HG03095 (cell line): ENCODE results near the gene ME3.

Experiments
- ATAC-seq: cut with Tn5 transposase; IDR thresholded peaks from one replicate; pipeline ENCODE4 v1.9.1; 2021; ENCODE audit warnings: moderate library complexity; ENCODE audit not compliant: unreplicated experiment

The ME3 gene

DNA sequence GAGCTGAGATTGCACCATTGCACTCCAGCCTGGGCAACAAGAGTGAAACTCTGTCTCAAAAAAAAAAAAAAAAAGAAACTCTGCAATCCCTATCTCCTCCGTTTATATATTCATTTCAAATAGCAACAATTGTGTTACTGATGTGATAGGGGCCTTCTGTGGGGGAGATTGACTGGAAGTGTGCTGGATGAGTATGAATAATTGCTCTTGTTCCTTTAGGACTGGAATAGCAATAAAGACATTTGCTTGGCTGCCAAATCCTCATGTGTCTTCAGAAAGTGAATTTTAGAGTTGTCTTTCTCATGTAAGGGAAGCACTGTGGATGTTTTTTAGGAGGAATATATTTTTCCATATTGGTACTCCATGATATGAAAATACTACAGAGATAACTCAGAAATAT is 21.1 kb upstream of the ME3 start:
- ATAC-seq = no peak

DNA sequence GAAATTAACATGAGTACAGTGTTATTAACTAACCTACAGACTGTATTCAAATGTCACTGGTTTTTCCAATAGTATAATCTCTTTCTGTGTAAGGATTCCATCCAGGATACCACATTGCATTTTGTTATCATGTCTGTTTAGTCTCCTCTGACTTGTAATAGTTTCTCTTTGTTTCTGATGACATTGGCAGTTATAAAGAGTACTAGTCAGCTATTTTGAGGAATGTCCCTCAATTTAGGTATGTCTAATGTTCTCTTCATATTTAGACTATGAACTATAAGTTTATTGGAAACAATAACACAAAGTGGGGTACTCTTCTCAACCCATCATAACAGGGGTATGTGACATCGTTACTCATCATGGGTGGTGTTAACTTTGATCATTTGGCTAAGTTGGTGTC is 20.3 kb upstream of the ME3 start:
- ATAC-seq = no peak

DNA sequence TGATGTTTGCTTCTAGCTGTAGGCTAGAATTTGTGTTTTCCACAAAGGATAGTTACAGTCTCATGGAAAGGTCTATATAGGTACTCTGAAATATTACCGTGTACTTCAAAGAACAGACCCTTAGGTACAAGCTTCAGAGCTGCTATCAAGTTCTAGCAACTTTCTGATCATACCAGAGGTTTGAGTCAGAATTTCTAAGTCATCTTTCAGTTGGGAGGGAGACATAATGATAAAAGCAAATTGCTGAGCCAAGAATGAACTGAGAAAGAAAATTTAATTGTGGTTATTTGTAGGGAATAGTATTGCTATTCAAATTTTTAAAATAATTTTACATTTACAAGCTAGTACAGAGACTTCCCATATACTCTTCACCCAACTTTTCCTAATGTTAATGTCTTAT is 19.9 kb upstream of the ME3 start:
- ATAC-seq = no peak

DNA sequence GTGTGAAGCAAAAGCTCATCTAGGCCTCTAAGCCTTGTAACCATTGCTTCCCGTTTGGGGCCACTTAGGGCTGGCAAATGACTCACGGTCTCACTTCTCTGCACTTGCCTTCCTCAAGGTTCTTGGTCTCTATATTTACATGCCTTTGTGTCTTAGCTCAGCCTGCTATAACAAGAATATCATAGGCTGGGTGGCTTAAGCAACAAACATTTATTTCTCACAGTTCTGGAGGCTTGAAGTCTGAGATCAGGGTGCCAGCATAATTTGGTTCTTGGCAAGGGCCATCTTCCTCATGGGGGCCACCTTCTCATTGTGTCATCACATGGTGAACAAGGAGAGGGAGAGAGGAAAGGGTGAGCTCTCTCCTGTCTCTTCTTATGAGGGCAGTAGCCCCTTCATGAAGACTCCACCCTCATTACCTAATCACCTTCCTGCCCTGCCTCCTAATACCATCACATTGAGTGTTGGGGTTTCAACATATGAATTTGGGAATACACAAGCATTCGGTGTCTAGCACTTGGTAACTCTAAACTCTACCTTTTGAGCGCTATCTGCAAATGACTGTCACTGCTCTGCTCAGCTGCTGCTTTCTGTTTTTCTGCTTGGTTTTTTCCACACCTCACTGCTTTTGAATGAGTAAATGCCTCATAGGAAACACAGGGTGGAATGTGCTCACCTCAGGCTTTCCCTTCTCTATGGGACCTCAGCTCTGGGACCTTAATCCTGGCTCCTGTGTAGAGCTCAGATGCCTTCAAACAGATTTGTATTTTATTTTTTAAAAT is 16.2 kb upstream of the ME3 start:
- ATAC-seq = peak; percentile 84

DNA sequence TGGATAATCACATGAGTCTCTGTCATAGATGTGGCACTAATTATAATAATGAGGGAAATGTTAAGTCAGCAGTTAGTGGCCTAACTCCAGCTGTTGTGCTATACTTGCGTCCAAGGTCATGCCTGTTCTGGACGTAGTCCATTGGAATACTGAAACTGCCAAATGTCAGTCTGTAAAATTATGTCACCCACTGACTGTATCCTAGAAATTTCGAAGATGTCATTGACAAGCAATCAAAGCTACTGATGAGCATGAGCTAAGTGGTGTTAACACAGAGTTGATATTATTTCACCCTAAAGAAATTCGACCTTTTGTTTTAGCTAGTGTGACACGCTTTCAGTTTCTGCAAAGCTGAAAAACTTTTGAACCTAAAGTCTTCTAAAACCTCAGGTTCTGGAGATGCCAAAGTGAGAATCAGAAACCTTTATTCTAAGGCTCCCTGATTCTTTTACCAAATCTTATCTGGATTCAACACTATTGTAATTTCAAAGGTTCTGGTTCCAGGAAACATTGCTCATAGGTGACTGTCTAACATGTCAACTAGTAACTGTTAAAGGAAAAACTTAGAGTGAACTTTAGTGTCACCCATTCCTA is 14.9 kb upstream of the ME3 start:
- no peak for ATAC-seq

DNA sequence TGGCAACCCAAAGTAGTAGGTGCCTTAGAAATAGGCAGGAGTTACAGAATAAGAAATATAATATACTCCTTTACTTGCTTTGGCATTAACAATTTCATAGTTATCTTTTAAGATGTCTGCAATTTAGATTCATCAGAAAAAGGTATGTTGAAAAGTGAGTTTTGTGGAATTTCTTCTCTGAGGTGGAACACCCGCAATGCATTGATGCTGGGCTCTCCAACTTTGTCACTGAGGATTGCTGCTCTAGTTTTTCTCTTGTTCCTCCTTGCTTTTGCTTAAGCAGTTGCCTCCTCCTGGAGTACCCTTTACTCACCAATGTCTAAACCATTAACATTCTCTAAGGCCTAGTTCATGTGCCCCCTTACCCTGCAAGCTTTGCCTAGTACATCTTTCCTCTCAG is 14.1 kb upstream of the ME3 start:
- ATAC-seq = no peak

DNA sequence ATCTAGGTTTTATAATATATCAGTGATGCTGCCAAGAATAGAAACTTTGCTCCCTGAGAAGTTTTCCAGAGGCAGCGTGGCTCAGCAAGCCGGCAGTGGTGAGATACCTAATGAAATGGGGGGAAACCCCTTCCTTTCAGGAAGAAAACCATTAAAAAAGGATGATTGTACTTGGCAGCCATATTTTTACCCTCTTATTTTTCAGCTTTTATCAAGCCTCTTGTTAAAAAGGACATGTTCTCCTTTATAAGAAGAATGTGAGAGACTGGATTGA is 9.0 kb upstream of the ME3 start:
- ATAC-seq = no peak

DNA sequence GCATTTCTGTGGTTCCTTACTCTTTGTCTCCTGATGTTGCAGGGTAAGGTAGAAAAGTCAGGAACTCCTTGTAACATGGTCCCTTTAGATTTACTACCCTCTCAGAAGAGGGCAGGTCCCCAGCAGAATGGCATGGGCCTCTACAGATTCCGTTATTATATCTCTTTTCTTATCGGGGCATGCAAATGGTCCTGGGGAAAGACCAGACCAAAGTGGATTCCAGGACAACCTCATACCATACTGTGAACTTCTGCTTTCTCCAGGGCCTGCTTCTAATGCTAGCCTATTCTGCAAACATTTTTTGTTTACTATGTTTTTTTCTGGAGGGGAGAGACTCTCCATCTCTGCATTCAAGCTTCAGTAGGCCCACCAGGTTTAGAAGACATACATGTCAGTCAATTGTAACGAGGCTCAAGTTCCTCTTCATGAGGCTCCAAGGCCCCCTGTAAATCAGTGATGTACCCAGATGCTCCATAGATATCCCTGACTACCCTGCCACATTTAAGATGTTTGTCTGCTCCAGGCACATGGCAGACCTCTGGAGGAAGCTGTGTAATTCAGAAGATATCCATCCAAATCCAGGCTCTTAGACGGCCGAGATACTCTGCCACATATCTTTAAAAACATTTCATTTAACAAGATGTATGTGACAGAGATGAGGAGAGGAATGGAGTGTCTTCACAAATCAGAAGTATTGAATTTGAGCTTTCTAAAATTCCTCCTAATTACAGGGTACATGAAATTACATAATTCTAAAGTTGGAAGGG is 8.5 kb upstream of the ME3 start:
- ATAC-seq = no peak

DNA sequence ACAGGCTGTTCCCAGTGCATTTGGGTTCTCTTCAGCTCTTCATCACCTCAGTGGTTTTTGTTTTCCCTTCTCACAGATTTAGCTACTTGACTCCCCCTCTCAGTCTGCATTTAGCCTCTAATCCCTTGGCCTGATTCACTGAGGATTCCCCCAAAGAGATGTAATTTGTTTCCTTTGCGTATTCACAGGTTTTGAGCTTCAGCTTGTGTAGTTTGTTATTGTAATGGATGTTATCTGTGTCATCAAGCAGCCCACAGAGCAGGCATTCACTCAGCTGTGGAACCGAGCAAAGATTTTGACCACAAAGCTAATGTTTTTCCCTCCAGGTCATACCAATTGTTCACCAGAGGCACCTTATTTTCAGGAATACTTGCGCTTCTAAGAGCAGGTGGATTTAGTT is 6.4 kb upstream of the ME3 start:
- no peak for ATAC-seq

DNA sequence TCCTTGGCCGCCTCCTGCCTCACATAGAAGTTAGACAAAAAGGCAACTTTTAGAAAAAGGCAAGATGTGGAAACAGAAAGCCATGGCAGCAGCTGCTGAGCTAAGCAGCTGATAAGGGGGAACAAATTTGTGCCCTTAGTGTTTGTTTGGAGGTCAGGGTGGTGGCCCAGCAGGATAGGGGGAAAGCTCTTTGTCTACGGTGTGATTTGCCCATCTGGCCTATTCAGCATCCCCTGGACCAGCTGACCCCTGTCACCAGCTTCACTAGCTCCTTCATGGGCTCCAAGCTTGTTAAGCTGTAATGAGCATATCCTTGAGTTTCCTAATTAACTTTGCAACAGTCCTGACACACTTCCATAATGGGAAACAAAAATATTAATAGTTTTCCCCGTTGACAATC is 5.9 kb upstream of the ME3 start:
- ATAC-seq = no peak

DNA sequence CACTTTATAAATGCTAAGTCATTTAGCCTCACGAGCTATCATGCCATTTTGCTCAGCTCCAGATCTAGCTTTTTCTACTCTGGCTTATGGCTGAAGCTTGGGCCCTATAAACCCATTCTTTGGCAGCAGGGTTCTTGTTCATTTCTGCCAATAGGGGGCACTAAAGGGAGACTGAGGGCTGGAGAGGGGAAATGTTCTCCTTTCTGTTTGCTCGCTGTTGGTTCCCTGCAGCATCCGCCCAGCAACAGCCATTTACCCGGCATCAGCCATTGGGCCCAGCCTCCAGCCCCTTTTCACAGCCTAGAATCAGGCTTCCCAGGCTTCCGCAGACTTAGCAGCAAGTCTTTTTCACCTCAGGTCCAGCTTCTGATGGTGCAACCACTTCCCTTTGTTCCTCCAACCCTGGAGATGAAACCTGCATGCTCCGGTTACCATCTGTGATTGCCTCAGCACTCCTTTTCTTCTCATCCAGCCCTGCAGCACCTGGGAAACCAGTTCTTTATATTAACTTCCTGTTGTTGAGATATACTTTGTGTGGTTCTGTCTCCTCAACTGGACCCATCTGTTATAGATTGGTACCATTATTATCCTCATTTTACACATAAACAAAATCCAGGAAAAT is 4.2 kb upstream of the ME3 start:
- no peak for ATAC-seq

DNA sequence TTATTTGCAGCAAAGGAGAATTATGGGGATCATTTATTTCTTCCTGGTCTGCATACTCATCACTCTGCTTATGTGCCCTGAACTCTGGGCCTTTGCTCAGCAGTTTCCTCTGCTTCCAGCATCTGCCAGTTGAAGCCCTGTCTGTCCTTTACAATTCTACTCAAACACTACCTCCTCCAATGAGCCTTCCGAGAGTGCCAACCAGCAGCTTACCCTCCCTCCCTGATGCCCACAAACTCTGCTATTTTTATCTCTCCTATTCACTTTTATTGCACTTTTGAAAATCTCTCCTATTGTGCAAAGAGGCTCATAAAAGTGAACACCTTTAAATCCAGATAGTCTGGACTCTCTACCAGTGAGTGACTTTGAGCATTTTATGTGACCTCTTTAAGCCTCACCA is 3.6 kb upstream of the ME3 start:
- ATAC-seq = no peak

DNA sequence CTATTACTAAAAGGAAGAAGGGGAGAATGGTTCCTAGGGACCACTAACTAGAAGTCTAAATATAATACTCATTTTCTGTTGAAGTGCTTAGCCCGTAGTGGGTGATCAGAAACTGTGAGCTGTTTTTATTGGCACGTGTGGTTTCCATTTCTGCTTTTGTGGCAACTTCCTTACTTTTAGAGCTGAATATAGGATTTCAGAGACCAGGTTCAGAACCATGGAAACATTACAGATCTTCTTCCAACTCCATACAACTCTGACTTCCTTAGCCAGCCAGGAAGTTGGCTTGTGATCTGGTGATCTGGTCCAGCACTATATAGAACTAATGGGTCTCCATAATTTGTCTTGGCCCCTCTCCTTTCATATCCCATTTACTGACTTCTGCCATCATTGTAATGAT is 2.6 kb upstream of the ME3 start:
- no peak for ATAC-seq

DNA sequence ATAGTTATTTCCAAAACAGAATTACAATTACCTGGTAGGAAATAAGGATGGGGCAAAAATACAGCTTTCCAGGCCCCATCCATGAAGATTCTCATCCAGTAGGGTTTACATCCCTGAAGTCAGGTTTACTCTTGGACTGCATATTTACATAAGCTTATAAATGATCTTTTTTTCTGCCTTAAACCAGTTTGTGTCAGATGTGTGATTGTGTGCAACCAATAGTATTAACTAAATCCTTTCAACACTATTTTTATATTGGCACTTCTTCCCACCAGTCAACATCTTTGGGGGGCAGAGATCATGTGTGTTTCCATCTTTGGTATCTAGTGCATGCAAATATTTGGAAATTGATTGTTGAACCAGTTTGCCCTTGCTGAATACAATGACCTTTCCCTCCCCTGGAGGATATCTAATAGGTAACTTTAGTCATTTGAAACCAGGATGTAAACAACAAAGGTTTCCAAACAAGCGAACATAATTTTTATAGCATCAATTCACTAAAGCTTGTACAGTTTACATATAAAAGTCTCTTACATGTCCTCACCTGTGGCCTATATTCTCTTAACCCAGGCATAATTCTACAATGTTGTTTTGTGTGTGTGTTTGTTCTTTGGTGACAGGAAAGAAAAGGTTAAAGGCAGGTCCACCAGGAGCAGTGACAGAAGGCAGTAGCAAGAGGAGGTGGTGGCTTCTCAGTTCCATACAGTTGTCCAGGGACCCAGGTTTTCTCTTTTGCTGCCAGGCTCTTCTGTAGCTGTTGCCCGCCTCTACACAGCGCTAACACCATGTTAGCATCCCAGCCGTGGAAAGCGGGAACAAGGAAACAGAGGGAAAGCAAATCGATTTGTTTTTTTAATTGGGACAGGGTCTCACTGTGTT is 1.7 kb upstream of the ME3 start:
- ATAC-seq = no peak

DNA sequence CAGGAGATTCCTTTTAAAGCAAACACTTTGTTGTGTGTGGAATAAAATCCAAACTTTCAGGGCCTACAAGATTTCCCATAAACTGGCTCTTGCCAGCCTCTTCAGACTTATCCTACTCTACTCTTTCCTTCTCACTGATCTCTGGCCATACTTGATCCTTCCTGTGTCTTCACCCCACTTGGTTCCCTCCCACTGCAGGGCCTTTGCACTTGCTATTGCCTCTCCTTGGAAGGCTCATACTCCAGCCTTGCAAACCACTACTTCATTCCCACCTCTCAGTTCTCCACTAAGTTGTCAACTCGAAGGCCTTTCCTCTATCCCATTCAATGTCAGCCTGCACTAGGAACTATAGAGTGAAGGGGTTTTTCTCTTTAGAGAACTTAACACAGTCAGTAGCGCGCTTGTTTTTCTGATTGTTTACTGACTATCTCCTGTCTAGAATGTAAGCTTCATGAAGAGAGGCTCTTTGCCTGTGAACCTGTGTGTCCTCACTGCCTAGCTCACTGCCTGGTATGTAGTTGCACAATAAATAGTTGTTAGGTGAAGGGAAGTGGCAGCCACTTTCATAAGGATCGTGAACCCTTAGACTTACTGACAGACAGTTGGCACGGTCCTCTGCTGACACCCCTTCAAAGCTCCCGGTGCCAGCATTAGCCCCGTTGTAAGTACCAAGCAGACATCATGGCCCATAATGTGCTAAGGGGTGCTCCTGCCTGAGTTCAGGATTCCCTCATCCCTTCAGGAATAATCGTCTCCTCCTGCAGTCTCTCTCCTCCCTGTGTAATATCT is 833 bp upstream of the ME3 start:
- no peak for ATAC-seq

DNA sequence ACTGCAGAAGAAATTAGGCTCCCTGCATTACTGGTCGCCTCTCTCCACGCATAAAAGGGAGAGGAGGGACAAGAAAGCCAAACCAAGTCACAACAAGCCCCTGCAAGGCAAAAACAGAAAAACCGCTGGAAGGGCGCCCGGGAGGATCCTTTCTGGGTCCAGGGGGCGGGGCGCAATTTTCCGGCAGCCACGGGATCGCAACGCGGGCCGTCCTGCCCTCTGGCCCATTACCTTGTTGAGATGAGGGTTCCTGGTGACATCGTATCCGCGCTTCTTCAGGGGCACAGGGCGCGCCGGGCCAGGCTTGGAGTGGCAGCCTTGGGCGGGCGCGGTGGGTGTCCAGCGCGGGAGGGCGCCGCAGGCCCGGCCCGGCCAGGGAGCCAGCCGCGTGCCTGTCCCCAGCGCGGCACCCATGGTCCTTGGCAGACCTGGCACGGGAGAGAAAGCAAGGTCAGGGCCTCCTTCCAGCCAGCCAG is 847 bp downstream of the ME3 start:
- ATAC-seq = no peak

DNA sequence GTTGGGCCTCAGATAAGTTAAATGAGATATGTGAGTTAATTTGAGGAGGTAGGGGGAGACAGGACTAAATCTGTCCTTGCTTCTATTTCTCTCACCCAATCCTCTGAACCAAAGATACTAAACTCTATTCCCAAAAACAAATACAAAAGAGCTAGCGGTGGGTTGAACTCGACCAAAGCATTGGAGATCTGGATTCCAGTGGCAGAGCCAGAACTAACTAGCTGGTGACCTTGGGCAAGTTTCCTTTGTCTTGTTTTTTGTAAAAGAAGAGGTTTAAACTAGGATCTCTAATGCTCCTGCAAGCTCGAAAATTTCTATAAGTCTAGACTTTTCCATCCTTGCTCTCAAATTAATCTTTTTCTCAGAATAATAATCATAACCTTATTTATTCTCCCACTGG is 1.5 kb downstream of the ME3 start:
- ATAC-seq = no peak

DNA sequence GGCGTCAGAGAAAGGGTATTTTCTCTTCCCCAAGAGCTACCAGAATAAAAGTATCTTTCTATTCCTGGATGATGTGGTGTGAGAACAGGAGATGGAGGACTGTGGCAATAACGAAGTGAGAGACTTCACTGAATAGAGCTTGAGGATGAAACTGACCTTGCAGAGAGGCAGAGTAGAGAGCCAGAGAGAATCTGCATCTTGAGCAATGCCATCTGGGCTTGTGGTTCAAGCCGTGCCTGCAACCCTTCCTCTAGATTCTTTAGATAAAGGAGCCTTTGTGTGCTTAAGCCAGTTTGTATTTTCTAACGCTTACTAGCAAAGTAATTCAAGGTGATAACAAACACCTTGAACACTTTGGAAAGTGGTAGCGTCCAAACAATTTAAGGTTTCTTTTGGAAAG is 2.2 kb downstream of the ME3 start:
- no peak for ATAC-seq

DNA sequence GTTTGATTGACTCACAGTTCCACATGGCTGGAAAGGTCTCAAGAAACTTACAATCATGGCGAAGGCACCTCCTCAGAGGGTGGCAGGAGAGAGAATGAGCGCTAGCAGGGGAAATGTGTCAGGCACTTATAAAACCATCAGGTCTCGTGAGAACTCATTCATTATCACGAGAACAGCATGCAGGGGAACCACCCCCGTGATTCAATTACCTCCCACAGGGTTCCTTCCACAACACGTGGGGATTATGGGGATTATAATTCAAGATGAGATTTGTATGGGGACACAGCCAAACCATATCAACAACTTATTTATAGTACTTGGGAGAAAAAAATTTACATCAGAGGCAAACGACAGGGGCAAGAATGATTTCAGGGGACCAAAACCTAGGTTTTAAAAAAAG is 3.0 kb downstream of the ME3 start:
- ATAC-seq = no peak

DNA sequence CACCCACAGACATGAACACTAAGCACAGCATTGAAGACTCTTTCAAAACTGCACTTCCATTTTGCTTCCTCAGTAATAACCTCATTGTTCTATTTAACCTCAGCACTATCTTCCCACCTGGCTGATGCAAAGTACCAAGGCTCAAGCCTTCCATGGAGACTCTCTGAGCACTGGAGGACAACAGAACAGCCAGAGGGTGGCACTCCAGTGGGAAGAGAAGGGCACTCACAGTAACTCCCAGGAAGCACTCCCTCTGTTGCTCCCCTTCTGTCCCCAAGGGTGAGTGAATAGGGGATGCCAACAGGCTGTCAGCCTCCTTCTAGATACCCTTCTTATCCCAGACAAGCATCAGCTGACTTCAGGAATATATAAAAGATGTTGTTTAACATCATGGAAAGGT is 3.5 kb downstream of the ME3 start:
- ATAC-seq = no peak
